ENCODE results near the gene FANCF.
"Not testable (repeated sequence)": the region's sequence is repeated elsewhere in the genome, so short reads cannot be mapped to it uniquely, and the experiment has no call there.

Gene FANCF, protein sequence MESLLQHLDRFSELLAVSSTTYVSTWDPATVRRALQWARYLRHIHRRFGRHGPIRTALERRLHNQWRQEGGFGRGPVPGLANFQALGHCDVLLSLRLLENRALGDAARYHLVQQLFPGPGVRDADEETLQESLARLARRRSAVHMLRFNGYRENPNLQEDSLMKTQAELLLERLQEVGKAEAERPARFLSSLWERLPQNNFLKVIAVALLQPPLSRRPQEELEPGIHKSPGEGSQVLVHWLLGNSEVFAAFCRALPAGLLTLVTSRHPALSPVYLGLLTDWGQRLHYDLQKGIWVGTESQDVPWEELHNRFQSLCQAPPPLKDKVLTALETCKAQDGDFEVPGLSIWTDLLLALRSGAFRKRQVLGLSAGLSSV

DNA sequence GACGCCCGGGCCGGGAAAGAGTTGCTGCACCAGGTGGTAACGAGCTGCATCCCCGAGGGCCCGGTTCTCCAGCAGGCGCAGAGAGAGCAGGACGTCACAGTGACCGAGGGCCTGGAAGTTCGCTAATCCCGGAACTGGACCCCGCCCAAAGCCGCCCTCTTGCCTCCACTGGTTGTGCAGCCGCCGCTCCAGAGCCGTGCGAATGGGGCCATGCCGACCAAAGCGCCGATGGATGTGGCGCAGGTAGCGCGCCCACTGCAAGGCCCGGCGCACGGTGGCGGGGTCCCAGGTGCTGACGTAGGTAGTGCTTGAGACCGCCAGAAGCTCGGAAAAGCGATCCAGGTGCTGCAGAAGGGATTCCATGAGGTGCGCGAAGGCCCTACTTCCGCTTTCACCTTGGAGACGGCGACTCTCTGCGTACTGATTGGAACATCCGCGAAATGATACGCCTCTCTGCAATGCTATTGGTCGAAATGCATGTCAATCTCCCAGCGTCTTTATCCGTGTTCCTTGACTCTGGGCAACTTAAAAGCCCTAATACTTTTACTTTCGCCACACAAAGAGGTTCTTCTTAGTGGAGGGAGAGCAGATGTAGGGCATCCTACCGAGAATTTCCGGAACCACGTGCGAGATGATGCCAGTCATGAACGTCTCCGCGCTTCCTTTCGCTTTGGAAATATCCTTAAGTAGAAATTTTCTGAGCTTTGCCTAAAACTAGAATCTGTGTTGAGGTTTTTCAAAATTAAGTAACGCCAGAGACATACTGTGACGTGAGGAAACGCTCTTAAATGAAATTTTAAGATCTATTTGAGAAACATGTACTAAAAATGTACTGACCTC, at the start of gene FANCF:
TSS of gene FANCF (minus strand) at position 376 of the 840 bp plus-strand sequence. CDS start at position 363, 13 bp downstream.
- DNase-seq, result peak; percentile 100

DNA sequence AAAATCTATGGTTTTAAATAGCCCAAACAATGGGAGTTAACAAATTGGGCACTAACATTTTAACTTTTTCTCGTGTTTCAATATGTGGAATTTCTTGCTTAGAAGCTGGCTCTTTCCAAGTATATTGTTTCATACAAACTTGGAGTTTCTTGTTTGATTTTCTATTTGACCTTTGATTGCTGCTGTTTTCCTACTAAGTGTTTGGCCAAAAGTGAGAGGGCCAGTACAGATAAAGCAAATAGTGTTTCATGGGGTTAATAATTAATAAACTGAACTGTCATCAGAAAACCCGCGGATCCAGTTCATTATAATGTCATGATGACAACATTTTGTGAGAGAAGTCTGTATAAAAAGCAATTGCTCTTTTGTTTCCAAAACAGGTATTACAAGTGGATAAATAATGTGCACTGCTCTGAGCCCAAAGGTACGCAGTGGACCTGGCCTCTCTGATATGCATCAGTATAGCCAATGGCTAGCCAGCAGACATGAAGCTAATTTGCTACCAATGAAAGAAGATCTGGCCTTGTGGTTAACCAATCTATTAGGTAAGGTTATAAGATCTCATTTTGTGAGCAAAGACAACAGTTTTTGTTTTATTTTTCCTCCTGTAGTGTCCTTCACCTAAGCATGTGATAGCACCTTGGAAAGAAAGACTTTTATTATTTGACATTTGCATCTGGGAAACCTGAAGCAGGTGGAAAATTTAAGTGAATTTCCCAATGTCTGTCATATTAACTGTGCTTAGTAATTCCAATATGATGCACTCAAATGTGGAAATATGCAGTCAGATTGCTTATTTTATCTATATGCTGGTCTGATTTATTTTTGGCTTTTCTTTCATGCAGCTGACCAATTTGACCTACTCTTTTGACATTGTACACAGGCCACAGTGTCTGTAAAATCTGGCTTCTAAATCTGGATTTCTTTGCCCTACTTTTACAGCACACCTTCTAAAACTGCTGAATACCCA, 49.1 kb upstream of the FANCF start:
- no peak for DNase-seq

DNA sequence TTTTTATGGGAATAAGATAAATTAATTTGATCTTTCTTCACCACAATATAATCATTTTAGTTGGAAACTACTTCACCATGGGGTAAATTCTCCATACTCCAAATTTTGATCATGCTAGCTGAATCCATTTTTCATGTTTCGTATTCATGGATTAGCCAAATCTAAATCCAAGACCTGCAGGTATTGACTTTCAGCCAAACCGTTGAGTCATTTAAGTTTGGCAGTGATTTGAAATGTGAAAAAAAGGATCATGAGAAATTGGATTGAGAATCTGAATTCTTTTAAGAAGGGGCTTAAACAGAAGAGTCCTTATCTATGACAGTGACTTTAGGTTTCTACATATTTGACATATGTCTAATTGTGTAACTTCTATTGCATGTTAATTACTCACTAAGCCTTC, 46.1 kb upstream of the FANCF start:
- peak; percentile 12 for DNase-seq

DNA sequence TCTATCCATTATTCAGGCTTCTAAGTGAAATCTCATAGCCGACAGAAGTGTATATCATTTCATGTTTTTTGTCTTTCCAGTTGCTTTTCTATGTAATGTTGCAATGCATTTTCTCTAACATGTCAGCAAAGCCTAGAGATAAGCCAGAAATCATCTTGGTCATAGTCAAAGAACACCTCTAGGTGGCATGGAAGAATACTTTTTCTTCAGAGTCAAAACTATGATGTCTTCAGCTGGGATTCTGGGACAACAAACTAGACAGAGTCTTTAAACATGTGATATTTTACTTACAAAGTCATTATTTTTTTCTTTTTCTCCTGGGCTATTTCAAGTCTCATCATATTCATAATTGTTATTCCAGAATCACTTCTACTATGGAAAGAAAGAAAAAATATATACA, 45.2 kb upstream of the FANCF start:
- peak; percentile 6 for DNase-seq

DNA sequence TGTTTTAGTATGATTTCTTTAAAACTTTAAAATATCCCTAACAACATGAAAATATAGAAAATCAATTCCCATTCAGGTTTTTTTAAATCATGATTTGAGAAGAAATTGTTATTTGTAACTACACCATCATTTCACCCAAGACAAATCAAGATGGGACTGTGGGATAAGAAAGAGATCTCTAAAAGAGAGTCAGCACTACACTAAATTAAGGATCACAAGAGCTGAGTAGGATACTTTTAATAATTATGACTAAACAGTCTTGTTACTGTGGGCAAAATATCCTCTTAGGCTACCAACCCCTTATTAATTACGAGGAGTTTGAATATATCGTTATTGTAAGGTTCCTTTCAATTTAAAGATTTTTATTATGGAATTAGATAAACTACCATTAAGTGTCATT, 43.7 kb upstream of the FANCF start:
- no peak for DNase-seq

DNA sequence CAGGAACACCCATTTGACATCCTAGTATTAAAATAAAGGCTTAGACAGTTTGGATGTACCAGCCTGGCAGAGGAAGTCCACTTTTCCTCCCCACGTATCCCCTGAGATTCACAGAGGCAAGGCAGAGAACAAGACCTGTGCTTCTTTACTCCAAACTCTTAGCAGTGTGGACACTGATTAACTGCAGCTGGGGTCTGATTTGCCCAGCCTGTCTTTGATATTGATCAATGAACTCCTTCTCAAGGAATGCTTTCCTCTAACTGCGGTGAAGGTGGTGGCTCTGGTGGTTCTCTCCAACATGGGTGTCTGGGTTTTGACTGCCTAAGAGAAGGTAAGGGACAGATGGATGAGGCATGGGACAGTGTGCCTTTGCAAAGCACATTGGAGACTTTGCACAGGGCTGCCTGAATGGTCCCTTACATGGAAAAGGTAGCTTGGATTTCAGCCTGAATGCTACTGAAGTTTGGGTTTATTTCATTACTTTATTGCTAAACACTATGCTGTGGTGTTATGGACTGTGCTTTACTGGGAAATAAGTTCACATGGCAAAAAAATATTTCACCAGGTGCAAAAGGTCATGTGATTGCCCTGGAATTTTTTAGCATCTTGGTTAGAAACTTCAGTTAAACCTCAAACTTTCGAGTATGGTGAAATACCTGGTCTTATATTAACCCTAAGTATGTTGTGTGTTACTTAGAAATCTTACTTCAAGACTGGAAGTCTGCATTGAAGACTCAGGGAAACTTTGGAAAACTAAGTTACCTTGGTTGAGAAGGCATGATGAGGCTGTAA, 42.6 kb upstream of the FANCF start:
- DNase-seq, result no peak

DNA sequence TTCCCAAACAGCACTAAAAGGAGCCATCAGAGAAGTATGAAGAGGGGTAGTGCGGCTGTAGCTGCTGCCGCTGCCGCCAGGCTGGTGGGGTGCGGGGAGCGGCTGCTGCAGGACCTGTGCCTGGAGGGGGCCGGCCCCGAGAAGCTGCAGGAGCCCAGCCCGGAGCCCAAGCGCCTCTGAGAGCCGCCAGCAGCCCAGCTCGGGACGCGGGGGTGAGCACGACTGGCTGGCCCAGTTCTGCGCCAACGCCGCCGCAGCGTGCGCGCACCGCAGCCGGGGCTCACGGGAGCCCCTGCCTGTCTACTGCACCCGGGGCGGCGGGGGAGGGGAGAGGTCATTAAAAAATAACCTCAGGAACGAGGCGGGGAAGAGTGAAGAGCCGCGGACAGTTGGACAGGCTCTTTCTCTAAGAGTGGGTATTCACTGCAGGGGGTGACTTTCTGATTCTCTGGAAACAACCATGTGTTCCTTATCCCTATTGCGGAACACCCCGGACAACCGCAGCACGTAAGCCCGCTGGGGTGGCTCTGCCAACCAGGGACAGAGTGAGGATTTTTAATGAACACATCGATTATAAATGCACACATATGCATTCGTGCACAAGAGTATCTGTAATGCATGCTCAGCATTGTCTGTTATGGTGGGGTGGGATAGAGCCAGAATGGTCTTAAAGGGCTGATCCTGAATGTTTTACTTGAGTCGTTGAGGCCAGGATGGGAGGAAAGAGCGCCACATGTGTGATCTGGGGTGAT, 41.2 kb upstream of the FANCF start:
- peak; percentile 37 for DNase-seq

DNA sequence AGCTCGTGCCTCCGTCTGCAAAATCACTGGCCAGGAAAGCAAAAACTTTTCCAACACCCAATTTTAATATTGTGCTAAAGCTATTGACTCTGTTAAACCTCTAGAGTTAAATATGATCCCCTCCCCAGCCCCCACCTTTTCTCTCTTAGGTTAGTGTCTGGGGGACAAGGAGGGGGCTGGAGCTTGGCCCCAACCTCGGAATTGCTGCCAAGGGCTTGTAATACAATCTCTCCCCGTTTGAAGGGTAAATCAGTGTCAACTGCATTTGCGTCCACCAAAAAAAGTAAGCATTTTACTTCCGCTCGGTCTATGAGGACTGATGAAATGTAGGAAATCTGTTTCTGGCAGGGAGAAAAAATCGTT, 40.7 kb upstream of the FANCF start, which contains the start of gene GAS2:
TSS of gene GAS2 (plus strand) at position 287 of the 363 bp plus-strand sequence. CDS start 8,259 bp downstream, outside the sequence.
- DNase-seq, result no peak

DNA sequence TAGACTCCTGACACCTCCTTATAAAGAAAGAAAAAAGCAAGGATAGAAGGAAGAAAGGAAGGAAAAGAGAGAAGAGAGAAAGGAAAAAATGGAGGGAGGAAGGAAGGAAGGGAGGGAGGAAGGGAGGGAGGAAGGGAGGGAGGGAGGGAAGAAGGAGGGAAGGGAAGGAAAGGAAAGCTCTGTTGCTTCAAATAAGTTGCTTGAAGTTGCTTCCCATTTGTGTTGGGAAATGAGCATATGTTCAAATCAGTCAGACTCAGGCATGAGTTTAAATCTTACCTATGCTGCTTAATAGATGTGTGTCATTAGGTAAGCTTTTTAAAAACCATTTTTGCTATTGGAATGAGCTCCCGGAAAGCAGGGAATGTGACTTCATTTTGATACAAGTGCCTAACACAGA, 34.2 kb upstream of the FANCF start:
- no peak for DNase-seq

DNA sequence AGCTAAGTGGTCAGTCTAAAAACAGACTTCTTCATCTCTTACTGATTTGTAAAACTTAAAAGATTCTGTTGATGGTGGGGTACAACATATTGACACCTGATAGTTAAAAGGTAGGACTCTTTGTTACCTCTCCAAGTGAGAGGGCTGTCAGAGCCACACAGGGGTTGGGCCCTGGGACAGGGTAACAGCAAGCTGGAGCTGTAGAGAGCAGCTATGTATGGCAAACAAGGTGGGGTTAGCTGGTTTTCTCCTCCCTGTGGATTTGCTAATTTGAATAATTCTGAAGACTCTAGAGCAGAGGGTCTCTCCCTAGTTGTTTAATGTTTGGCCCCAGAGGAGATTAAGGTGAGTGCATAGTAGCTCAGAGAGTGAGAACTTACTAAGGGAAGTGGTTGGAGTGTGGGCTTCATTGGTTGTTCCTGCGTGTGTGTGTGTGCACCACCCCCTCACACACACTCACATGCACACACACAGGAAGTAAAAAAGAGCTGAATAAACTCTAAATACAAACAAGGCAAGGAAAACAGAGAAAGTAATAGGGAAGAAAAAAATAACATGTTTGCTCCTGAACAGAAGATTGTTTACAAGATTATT, 31.6 kb upstream of the FANCF start:
- DNase-seq, result no peak

DNA sequence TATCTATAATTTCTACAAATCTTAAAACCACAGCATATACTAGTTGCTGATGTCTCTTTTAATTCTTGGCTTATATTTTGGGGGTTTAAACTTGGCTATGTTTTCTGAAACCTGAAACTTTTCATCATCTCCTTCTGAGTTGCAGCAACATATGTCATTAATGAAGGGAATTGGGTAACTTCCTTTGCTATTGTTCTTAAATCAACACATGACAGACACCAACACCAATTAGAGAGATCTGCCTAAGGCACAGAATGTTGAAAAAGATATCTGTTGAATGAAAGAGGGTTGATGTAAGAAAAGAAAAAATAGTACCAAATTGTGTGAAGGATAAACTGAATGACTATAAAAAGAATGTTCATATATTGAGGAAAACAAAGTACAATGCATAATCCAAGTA, 30.5 kb upstream of the FANCF start:
- DNase-seq, result peak; percentile 18

DNA sequence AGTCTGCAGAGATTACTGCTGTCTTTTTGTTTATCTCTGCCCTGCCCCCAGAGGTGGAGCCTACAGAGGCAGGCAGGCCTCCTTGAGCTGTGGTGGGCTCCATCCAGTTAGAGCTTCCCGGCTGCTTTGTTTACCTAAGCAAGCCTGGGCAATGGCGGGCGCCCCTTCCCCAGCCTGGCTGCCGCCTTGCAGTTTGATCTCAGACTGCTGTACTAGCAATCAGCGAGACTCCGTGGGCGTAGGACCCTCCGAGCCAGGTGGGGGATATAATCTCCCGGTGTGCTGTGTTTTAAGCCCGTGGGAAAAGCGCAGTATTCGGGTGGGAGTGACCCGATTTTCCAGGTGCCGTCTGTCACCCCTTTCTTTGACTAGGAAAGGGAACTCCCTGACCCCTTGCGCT, 26.7 kb upstream of the FANCF start:
- DNase-seq, result not testable (repeated sequence)

DNA sequence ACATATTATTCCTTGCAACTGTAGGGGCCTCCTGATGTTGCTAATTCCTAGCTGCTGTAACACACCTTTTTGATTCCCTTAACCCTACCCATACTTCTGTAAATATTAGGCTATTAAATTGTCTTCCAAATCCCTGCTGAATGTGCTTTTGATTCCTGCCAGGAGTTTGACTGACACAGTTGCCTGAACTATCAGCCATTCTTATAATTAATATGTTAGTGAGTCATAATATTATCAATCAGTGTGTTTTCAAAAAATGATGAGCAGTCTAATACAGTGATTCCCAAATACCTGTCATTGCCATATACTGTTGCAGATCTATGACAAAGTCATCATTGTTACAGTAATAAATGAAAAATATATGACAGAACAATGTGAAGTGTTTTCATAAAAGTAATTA, 15.9 kb upstream of the FANCF start:
- DNase-seq, result no peak

DNA sequence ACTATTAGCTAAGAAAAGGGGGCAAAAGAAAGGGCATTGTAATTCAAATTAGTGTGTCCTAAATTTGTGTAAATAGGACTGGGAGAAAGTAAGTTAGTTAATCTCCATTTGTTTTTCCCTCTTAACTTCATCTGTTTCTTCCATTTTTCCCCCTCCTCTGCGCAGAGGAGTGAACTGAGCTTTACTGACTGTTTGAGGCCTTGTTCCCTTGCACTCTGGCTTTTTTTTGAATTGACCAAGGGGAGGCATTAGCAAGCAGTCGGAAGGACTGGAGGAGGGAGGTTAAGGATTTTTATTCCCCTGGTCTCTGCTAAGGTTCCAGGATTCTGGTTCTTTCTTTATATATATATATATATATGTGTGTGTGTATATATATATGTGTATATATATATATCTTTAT, 15.2 kb upstream of the FANCF start:
- no peak for DNase-seq

DNA sequence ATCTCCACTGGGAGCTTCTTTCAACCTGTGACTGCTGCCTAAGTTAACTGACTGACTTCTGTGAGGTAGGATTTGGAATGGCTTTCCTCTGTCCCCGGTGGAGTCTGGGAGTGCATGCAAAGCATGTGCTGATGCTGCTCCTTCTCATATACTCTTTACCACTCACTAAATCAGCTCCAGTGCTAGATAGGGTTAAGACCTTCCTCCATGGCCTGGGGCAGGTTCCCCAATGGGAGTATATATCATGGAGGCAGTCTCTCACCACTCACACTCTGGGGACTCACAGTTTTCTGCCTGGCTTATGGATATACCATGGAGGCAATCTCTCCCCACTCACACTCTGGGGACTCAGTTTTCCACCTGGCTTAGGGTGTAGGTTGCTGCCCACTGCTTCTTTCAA, 10.1 kb upstream of the FANCF start:
- no peak for DNase-seq

DNA sequence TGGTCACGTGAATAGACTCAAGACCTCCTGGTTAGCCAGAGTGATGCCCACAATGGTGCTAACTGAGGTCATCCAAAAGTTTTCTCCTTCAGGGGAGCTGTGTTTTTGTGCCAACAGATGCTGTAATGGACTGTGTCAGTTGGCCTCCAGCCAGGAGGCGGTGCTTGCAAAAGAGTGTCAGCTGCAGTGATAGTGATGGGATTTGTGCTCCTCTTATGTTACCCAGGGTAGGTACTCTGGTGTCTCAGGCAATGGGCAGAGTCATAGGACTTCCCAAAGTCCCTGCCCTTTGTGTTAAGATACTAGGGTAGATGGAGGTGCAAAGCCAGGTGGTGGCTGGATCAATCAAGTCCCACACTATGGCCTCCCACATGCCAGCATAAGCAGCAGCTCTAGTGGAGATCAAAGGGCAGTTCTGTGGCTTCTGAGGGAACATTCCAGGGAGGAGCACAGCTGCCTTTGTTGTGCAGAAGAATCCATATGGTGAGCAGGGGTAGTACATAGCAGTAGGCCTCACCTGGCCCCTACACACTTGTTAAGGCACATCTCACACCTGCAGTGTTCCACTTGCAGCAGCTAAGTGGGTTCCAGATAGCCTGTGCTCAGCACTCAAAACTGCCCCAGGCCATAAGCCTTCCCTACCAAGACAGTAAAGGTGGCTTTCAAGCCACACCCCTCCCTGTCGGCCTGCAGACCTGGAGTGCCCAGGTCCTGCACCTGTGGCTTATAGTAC, 9.4 kb upstream of the FANCF start:
- DNase-seq, result peak; percentile 19

DNA sequence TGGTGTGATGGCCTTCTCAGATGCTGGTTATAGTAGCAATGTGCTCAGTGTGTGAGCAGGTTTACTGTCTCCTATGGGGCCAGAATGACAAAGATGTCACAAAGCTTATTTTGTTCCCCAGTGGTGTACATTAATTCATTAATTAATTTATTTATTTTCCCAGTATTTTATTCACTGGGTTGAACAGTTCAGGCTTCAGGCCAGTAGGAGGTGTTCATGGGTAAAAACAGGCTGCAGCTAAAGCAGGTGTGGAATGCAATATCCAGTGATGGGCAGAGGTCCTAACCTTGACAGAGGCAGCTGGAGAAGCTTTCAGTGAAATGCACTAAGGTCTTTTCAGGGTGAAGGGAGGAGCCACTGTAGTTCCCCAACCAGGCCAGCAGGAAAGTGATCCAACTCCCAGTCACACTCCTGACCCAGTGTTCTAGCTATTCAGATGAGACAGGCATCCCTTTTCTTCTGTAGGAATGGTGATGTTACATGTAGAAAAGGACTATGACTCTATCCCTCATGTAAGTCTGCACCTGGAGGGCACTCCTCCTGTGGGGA, 7.8 kb upstream of the FANCF start:
- no peak for DNase-seq

DNA sequence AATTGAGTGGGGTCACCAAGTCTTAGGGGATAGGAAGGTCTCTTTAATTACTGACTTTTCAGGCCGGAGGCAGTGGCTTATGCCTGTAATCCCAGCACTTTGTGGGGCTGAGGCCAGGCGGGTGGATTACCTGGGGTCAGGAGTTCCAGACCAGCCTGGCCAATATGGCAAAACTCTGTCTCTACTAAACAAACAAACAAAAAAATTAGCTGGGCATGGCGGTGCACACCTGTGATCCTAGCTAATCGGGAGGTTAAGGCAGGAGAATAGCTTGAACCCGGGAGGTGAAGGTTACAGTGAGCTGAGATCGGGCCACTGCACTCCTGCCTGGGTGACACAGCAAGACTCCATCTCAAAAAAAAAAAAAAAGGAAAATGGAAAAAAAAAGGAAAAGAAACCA, 1.8 kb upstream of the FANCF start:
- no peak for DNase-seq

DNA sequence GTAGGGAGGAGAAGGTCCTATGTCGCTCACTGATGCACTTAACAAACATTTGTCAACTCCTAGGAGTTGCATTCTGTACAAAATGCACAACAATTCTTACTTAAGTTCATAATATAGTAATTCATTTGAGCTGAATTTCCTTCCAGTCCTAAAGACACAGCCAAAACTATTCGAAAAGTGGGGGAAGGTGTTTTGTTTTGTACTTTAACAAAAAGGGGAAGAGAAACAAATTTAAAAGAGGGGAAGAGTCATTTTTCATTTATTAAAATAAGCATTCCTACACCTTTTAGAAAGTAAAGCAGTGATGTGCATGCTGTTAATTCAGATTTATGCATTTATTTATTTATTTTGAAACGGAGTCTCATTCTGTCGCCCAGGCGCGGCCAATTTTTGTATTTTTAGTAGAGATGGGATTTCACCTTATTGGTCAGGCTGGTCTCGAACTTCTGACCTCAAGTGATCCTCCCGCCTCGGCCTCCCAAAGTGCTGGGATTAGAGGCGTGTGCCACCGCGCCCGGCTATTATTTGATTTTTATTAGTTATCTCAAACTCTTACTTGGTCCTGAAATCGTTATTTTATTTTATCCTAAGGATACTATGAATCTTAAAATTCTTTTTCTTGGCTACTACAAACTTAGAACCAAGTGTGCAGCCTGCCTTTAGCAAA, 1.1 kb upstream of the FANCF start:
- DNase-seq, result no peak

Data from fibroblast of skin of right biceps (primary cell).